SK-N-SH (cell line): ENCODE measurements around the gene HS1BP3. TPM values are rescaled to one million over a fixed set of nuclear protein-coding genes. Genes with fewer than 3 reads are reported as not detected.
A peak's percentile ranks its signal among the peaks of the same experiment; 100 is the strongest.

Experiments
- CTCF ChIA-PET: fragments of 300-600, 350-600 bp; formaldehyde crosslinking; extraction: SDS; loops from one replicate; lab custom pipeline; 2021; lab: Yijun Ruan, JAX
- POLR2A ChIA-PET: fragments of 350-600 bp; sonication (Branson Sonifier 250); formaldehyde crosslinking; extraction: SDS; loops from one replicate; lab custom pipeline; 2020; ENCODE audit warnings: antibody characterized with exemption, inconsistent platforms; lab: Yijun Ruan, JAX
- DNase-seq: peaks from one replicate; pipeline ENCODE4 v3.0.0; 2012
- H2AFZ ChIP-seq: fragments of 200-600 bp; sonication (generic); 2 replicates; pipeline ENCODE4 v1.8.1; 2016; ENCODE audit warnings: antibody characterized with exemption, mild to moderate bottlenecking, low read depth
- H3F3A ChIP-seq: fragments of 200-600 bp; sonication (generic); replicated peaks from 2 replicates; pipeline ENCODE3; 2016; ENCODE audit warnings: antibody characterized with exemption, mild to moderate bottlenecking; ENCODE audit not compliant: insufficient read depth
- H3K27ac ChIP-seq, 2 experiments: fragments of 200-500 bp in 1 of 2; fragments of 200-600 bp in 1 of 2; sonication (Bioruptor generic) in 1 of 2; sonication (generic), shearing (Covaris generic) in 1 of 2; 2 replicates each; pipeline versions ENCODE4 v1.5.1 to v1.6.1; 2014 to 2016; ENCODE audit warnings: low read depth in 2 of 2, inconsistent platforms in 1 of 2, low read length in 1 of 2, mild to moderate bottlenecking in 1 of 2, mixed read lengths in 1 of 2
- H3K27me3 ChIP-seq: fragments of 200-600 bp; sonication (generic), shearing (Covaris generic); 2 replicates; pipeline ENCODE4 v1.6.1; 2016; ENCODE audit warnings: mixed run types; ENCODE audit not compliant: insufficient read depth
- H3K36me3 ChIP-seq, 2 experiments: fragments of 200-500 bp in 1 of 2; fragments of 200-600 bp in 1 of 2; sonication (Bioruptor generic) in 1 of 2; sonication (generic) in 1 of 2; replicated peaks in 1 of 2; 2 replicates each; pipeline versions ENCODE3 to v1.5.1; 2014 to 2016; ENCODE audit warnings: low read length in 1 of 2, mild to moderate bottlenecking in 1 of 2; ENCODE audit not compliant: insufficient read depth in 2 of 2, control insufficient read depth in 1 of 2
- H3K4me1 ChIP-seq, 2 experiments: fragments of 200-500 bp in 1 of 2; fragments of 200-600 bp in 1 of 2; sonication (Bioruptor generic) in 1 of 2; sonication (generic), shearing (Covaris generic) in 1 of 2; 2 replicates each; pipeline versions ENCODE4 v1.5.1 to v1.6.1; 2014 to 2016; ENCODE audit warnings: low read depth in 1 of 2, low read length in 1 of 2, mixed run types in 1 of 2; ENCODE audit not compliant: insufficient read depth in 2 of 2, control insufficient read depth in 1 of 2
- H3K4me2 ChIP-seq: fragments of 200-600 bp; sonication (generic), shearing (Covaris generic); 2 replicates; pipeline ENCODE4 v1.6.1; 2017; ENCODE audit warnings: mixed run types
- H3K4me3 ChIP-seq, 2 experiments: fragments of 200-500 bp in 1 of 2; fragments of 200-600 bp in 1 of 2; sonication (Bioruptor generic) in 1 of 2; sonication (generic), shearing (Covaris generic) in 1 of 2; 2 replicates each; pipeline versions ENCODE4 v1.5.1 to v1.8.1; 2014 to 2016; ENCODE audit warnings: low read depth in 2 of 2, inconsistent platforms in 1 of 2, low read length in 1 of 2, mild to moderate bottlenecking in 1 of 2, mixed read lengths in 1 of 2, moderate library complexity in 1 of 2
- H3K79me2 ChIP-seq: fragments of 200-600 bp; sonication (generic); 2 replicates; pipeline ENCODE4 v1.8.1; 2017; ENCODE audit warnings: mild to moderate bottlenecking; ENCODE audit not compliant: insufficient read depth
- H3K9ac ChIP-seq: fragments of 200-600 bp; sonication (generic); 2 replicates; pipeline ENCODE4 v1.6.1; 2017; ENCODE audit warnings: mixed run types
- H3K9me2 ChIP-seq: fragments of 200-600 bp; sonication (generic); 2 replicates; pipeline ENCODE4 v1.6.1; 2017; ENCODE audit warnings: mixed run types
- H3K9me3 ChIP-seq: fragments of 200-600 bp; sonication (generic); 2 replicates; pipeline ENCODE4 v1.6.1; 2017; ENCODE audit warnings: mixed run types, mild to moderate bottlenecking, moderate library complexity
- H4K20me1 ChIP-seq: fragments of 200-600 bp; sonication (generic); 2 replicates; pipeline ENCODE4 v1.6.1; 2017; ENCODE audit warnings: mild to moderate bottlenecking, mixed run types; ENCODE audit not compliant: insufficient read depth
- EZH2phosphoT487 ChIP-seq: fragments of 200-600 bp; sonication (generic); IDR thresholded peaks from 2 replicates; pipeline ENCODE4 v1.6.1; 2017; ENCODE audit warnings: low read depth, mixed run types, mild to moderate bottlenecking, antibody characterized with exemption, moderate library complexity, borderline replicate concordance
- FOSL2 ChIP-seq: IDR thresholded peaks from 2 replicates; pipeline ENCODE4 v1.4.0; 2012; ENCODE audit warnings: low read depth, mild to moderate bottlenecking, moderate library complexity, borderline replicate concordance
- FOXJ3 ChIP-seq: sonication (generic); formaldehyde crosslinking; IDR thresholded peaks from 2 replicates; pipeline ENCODE4 v1.5.1; 2020; ENCODE audit warnings: mild to moderate bottlenecking, missing genetic modification reagents
- FOXM1 ChIP-seq: IDR thresholded peaks from 2 replicates; pipeline ENCODE4 v1.4.0; 2012; ENCODE audit warnings: low read depth, mild to moderate bottlenecking
- GABPA ChIP-seq: IDR thresholded peaks from 2 replicates; pipeline ENCODE4 v1.4.0; 2012; ENCODE audit warnings: low read depth, mild to moderate bottlenecking
- MXI1 ChIP-seq: IDR thresholded peaks from 2 replicates; pipeline ENCODE4 v1.6.1; 2012; ENCODE audit warnings: mild to moderate bottlenecking, low read depth, low read length, improper control_type of control experiment
- POLR2AphosphoS5 ChIP-seq: IDR thresholded peaks from 2 replicates; pipeline ENCODE4 v1.6.1; 2012; ENCODE audit warnings: low read depth, low read length
- RCOR1 ChIP-seq: fragments of 150-350 bp; IDR thresholded peaks from 2 replicates; pipeline ENCODE4 v1.6.1; 2017; ENCODE audit warnings: antibody characterized with exemption, low read length
- RXRA ChIP-seq: IDR thresholded peaks from 2 replicates; pipeline ENCODE4 v1.4.0; 2012; ENCODE audit warnings: low read depth, mild to moderate bottlenecking, borderline replicate concordance
- TCF12 ChIP-seq: IDR thresholded peaks from 2 replicates; pipeline ENCODE4 v1.4.0; 2012
- TEAD4 ChIP-seq: IDR thresholded peaks from 2 replicates; pipeline ENCODE4 v1.4.0; 2012; ENCODE audit warnings: mild to moderate bottlenecking, borderline replicate concordance; ENCODE audit not compliant: insufficient read depth
- WGBS: methylation state at CpG from one replicate; pipeline ENCODE4 v1.1.6; 2017; ENCODE audit warnings: low lambda C conversion rate; 5-methylcytosine and 5-hydroxymethylcytosine counted together
- polyA plus RNA-seq, 3 experiments: library from polyadenylated mRNA; depleted of rRNA; stranded (reverse); fragments of >200 nt; gene quantifications; 2 replicates each; pipeline ENCODE4 v1.2.3, GENCODE V29; 2012
- TF ChIP-seq, protein P1 (sequence below): fragments of 150-350 bp; IDR thresholded peaks from 2 replicates; pipeline ENCODE4 v1.6.1; 2017; ENCODE audit warnings: antibody characterized with exemption, low read length, low read depth, borderline replicate concordance
- TF ChIP-seq, protein P2 (sequence below): IDR thresholded peaks from 2 replicates; pipeline ENCODE4 v1.4.0; 2012; ENCODE audit warnings: low read depth
- TF ChIP-seq, protein P3 (sequence below): IDR thresholded peaks from 2 replicates; pipeline ENCODE4 v1.4.0; 2012; ENCODE audit warnings: low read depth, borderline replicate concordance
- TF ChIP-seq, protein P4 (sequence below): IDR thresholded peaks from 2 replicates; pipeline ENCODE4 v1.4.0; 2012; ENCODE audit warnings: low read depth, borderline replicate concordance

Gene HS1BP3
- polyA plus RNA-seq, 1 of the 3 experiments (the other 2 are of a cell fraction) = 20.1 TPM

DNA sequence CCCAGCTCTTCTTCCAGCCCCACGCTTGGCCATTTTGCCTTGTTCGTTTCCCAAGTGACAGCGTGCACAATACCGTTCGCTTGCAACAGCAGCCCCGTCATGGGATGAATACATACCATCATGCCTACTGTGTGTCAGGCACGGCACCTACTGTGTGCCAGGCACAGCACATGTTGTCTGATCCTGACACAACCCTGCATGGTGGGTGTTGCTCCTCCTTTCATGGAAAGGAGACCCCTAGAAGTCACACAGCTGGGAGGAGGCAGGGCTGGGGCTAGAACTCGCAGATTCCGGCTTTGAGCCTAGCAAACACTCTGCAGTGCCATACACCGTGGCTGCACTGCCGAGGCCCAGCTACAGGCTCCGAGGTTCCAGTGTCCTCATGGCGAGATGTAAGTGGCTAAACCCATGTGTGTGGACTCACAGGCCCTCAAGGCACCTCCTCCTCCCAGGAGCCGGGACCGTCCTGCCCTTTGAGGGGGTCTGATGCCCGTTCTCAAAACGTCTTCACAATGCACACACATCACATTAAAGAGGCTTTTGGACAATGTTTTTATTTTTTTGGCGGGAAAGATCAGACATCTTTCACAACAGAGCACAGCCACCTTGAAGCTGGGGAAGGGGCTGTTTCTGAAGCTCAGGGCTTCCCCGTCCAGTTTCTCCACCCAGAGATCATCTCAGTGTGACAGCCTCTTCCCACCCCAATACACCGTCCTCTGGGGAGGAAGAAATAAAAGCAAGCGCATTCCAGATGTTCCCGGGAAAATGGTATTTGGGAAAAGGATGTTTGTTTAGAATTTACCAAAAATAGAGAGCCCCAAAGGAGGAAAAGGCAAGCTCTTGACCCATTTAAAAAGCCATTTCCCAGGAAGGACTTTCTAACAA is 64.9 kb downstream of the HS1BP3 start:
- Histone ChIP-seq H4K20me1 (no peaks in the 10 kb centered on the region), H3K4me3 (no peak overlapping the region), H2AFZ (no peak overlapping the region), H3K79me2 (no peaks in the 10 kb centered on the region), H3K9ac (no peak overlapping the region), H3K9me3 (no peaks in the 10 kb centered on the region), H3K9me2 (no peaks in the 10 kb centered on the region), H3K27me3 (no peaks in the 10 kb centered on the region), H3K27ac (no peak overlapping the region), H3F3A (peaks cover 18% of the 10 kb centered on the region), H3K4me2 (no peak overlapping the region), H3K36me3 (no peaks in the 10 kb centered on the region), H3K4me1 (peaks cover 21 to 33% of the 10 kb centered on the region in 2 experiments; a peak in 3 of 4 replicates)
- TF ChIP-seq FOXM1 (no peak), RCOR1 (no peak)
- DNase-seq = no peak
- 93% methylated on average over 22 of the region's 22 CpGs for whole genome bisulfite sequencing
- ChIA-PET POLR2A (interaction anchor here (1.5 to 1.8 kb wide), 2 partner anchors 39 to 139 kb away, joined by 3 to 4 read pairs; partner anchors contain the start of gene RHOB), CTCF (interaction anchor here (0.8 to 2.1 kb wide), 6 partner anchors 13 to 76 kb away, joined by 3 to 6 read pairs (median 4); partner anchors contain the start of gene HS1BP3)

DNA sequence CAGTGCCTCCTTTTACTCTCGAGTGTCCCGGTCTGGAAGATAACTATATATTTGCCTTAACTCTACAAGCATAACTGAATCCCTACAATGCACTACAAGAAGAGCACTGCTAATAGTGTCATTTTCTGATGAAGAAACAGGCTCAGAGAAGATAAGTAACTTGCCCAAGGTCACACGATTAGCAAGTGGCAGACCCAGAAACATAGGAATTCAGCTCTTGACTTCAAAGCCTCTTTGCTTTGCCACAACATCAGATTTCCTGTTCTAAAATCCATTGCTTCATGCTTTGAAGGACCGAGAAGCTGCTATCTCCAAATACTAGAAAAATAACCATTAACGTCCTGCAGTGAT is 65.6 kb downstream of the HS1BP3 start:
- DNase-seq = no peak
- no peaks in the 10 kb centered on the region for H3K9me3 ChIP-seq
- peak overlapping the region; percentile 64 to 87; a peak in 3 of 4 replicates for H3K27ac ChIP-seq
- POLR2A ChIA-PET = interaction anchor here (1.8 kb wide), 1 partner anchor 138 kb away, joined by 4 read pairs; the partner anchor contains the start of gene RHOB
- no peaks in the 10 kb centered on the region for H3K36me3 ChIP-seq
- H3K4me3 ChIP-seq = no peak overlapping the region
- CTCF ChIA-PET = interaction anchor here (1.0 to 1.8 kb wide), 3 partner anchors 14 to 66 kb away, joined by 3 to 5 read pairs (median 4); partner anchors contain the start of gene HS1BP3
- H3K4me2 ChIP-seq = peak overlapping the region; percentile 66; the same call in 1 of the 2 replicates
- no peaks in the 10 kb centered on the region for H3K27me3 ChIP-seq
- no peaks in the 10 kb centered on the region for H3K79me2 ChIP-seq
- TF ChIP-seq FOXJ3 = no peak
- TF ChIP-seq, protein P1, sequence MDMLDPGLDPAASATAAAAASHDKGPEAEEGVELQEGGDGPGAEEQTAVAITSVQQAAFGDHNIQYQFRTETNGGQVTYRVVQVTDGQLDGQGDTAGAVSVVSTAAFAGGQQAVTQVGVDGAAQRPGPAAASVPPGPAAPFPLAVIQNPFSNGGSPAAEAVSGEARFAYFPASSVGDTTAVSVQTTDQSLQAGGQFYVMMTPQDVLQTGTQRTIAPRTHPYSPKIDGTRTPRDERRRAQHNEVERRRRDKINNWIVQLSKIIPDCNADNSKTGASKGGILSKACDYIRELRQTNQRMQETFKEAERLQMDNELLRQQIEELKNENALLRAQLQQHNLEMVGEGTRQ = no peak
- no peak for TF ChIP-seq TEAD4
- TF ChIP-seq, protein P2, sequence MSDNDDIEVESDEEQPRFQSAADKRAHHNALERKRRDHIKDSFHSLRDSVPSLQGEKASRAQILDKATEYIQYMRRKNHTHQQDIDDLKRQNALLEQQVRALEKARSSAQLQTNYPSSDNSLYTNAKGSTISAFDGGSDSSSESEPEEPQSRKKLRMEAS = no peak
- TF ChIP-seq POLR2AphosphoS5 = no peak
- no peak for TF ChIP-seq EZH2phosphoT487
- no peak for TF ChIP-seq RCOR1
- TF ChIP-seq, protein P3, sequence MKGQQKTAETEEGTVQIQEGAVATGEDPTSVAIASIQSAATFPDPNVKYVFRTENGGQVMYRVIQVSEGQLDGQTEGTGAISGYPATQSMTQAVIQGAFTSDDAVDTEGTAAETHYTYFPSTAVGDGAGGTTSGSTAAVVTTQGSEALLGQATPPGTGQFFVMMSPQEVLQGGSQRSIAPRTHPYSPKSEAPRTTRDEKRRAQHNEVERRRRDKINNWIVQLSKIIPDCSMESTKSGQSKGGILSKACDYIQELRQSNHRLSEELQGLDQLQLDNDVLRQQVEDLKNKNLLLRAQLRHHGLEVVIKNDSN = no peak
- TF ChIP-seq FOSL2 = no peak
- TF ChIP-seq, protein P4, sequence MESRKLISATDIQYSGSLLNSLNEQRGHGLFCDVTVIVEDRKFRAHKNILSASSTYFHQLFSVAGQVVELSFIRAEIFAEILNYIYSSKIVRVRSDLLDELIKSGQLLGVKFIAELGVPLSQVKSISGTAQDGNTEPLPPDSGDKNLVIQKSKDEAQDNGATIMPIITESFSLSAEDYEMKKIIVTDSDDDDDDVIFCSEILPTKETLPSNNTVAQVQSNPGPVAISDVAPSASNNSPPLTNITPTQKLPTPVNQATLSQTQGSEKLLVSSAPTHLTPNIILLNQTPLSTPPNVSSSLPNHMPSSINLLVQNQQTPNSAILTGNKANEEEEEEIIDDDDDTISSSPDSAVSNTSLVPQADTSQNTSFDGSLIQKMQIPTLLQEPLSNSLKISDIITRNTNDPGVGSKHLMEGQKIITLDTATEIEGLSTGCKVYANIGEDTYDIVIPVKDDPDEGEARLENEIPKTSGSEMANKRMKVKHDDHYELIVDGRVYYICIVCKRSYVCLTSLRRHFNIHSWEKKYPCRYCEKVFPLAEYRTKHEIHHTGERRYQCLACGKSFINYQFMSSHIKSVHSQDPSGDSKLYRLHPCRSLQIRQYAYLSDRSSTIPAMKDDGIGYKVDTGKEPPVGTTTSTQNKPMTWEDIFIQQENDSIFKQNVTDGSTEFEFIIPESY = no peak
- TF ChIP-seq TCF12 = no peak
- no peak for TF ChIP-seq RXRA
- TF ChIP-seq MXI1 = no peak
- no peak for TF ChIP-seq GABPA
- WGBS = 93% methylated on average over 5 of the region's 5 CpGs
- no peaks in the 10 kb centered on the region for H4K20me1 ChIP-seq
- H3K4me1 ChIP-seq = peaks cover 23 to 29% of the 10 kb centered on the region in 2 experiments; a peak in 3 of 4 replicates
- H3K9ac ChIP-seq = no peak overlapping the region
- no peaks in the 10 kb centered on the region for H3K9me2 ChIP-seq
- peaks cover 20% of the 10 kb centered on the region for H3F3A ChIP-seq
- peak overlapping the region; percentile 25; the same call in 1 of the 2 replicates for H2AFZ ChIP-seq
